Endothelial cell (in vitro differentiated cells): ENCODE data around the gene DRD1. TPM values are rescaled to one million over a fixed set of nuclear protein-coding genes. Genes with fewer than 3 reads are reported as not detected.

Source experiments
- DNase-seq: peaks from one replicate; pipeline ENCODE4 v3.0.0; 2021; ENCODE audit warnings: low spot score
- H3K27ac Mint-ChIP-seq: one replicate; pipeline ENCODE4 v1.8.0; 2021; ENCODE audit warnings: mixed read lengths, inconsistent platforms; ENCODE audit not compliant: unreplicated experiment
- H3K27me3 Mint-ChIP-seq: one replicate; pipeline ENCODE4 v1.8.0; 2021; ENCODE audit warnings: mild to moderate bottlenecking, moderate library complexity, mixed read lengths, inconsistent platforms; ENCODE audit not compliant: unreplicated experiment
- H3K36me3 Mint-ChIP-seq: one replicate; pipeline ENCODE4 v1.8.0; 2021; ENCODE audit warnings: mild to moderate bottlenecking, low read depth, mixed read lengths, inconsistent platforms; ENCODE audit not compliant: unreplicated experiment
- H3K4me1 Mint-ChIP-seq: one replicate; pipeline ENCODE4 v1.8.0; 2021; ENCODE audit warnings: mild to moderate bottlenecking, mixed read lengths, inconsistent platforms; ENCODE audit not compliant: unreplicated experiment
- H3K4me3 Mint-ChIP-seq: one replicate; pipeline ENCODE4 v1.8.0; 2021; ENCODE audit warnings: mild to moderate bottlenecking, mixed read lengths, inconsistent platforms; ENCODE audit not compliant: unreplicated experiment
- H3K9me3 Mint-ChIP-seq: one replicate; pipeline ENCODE4 v1.8.0; 2021; ENCODE audit warnings: mixed read lengths, inconsistent platforms; ENCODE audit not compliant: unreplicated experiment
- CTCF ChIP-seq: fragments of 200-600 bp; sonication (generic); IDR thresholded peaks from one replicate; pipeline ENCODE4 v1.5.0; 2021; ENCODE audit warnings: antibody characterized with exemption; ENCODE audit not compliant: unreplicated experiment
- long read RNA-seq: library from polyadenylated mRNA; unstranded; transcript quantifications from one replicate; pipeline ENCODE4 v2.0.0, GENCODE V29; 2020; ENCODE audit not compliant: unreplicated experiment
- total RNA-seq: library from RNA; stranded (reverse); fragmentation: NEBNext Ultra II Directional; extraction: Animal tissue kit (Norgen Biotek cat#: 25700); gene quantifications from one replicate; pipeline ENCODE4 v1.2.1, GENCODE V29; 2021; ENCODE audit not compliant: unreplicated experiment

The DRD1 gene
- total RNA-seq, result 0.18 TPM
- long read RNA-seq, result 0 reads

DNA sequence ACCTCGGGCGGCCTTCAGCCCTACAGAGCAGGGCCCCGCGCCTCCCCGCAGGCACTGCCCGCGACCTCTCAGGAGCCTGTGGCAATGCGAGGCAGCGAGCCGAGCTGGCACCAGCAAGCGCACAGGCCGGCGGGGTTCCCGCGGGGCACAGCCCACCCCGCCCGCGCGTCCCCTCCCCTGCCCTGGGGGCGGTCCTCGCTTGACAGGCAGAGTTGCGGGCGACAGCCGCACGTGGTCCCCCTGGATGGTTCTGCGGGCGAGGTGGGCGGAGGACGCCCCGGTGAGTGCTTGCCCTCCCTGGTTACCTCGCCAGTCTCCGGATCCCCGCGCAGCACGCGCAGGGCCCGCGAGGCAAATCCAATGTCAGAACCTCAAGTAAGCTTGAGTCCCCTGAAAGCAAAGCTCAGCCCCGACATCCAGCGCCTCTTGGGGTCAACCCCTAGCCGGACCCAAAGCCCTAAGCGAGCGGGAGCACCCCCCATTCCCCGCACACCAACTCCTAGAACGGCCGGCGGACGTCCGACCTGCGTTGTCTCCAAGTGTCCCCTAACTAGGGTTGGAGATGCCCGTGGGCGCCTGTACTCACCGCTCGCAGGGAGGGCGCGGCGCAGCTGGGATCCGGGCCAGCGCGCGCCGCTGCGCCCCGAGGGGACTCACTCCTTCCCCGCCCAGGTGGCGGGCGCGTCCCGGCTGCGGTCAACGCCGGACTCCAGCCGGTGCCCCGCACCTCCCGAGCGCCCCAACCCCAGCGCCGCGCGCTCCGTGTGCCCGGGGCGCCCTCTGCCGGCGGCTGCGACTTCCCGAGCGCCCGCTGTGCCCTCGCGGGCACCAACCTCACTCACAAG, at the start of gene DRD1:
DRD1 (minus strand) TSS at position 123 of the 845 bp plus-strand sequence. CDS start 1,083 bp downstream, outside the sequence.
- peaks cover 4% of the 10 kb centered on the region for H3K4me1 Mint-ChIP-seq
- H3K27ac Mint-ChIP-seq, result no peak within 1 kb of the TSS
- peak within 1 kb of the TSS; percentile 82 for H3K4me3 Mint-ChIP-seq
- peak; percentile 87 for TF ChIP-seq CTCF
- DNase-seq, result peak; percentile 80
- H3K36me3 Mint-ChIP-seq, result no peaks in the 10 kb centered on the region
- H3K27me3 Mint-ChIP-seq, result peaks cover 11% of the 10 kb centered on the region
- no peaks in the 10 kb centered on the region for H3K9me3 Mint-ChIP-seq

- DNase-seq, result no peak
- no peaks in the 10 kb centered on the region for H3K27me3 Mint-ChIP-seq
- no peak for TF ChIP-seq CTCF
- H3K36me3 Mint-ChIP-seq, result peaks cover 18% of the 10 kb centered on the region
- no peak overlapping the region for H3K4me3 Mint-ChIP-seq
- no peak overlapping the region for H3K27ac Mint-ChIP-seq
- no peaks in the 10 kb centered on the region for H3K9me3 Mint-ChIP-seq
- no peaks in the 10 kb centered on the region for H3K4me1 Mint-ChIP-seq
These were observed 49.7 kb upstream of the DRD1 start for GRCh38 chr5:175493726-175494125.

GRCh38 chr5:175493260-175493659, 49.3 kb upstream of the DRD1 start:
- Mint-ChIP-seq H3K4me1 (no peaks in the 10 kb centered on the region), H3K36me3 (peaks cover 21% of the 10 kb centered on the region), H3K27ac (no peak overlapping the region), H3K4me3 (no peak overlapping the region), H3K9me3 (no peaks in the 10 kb centered on the region), H3K27me3 (no peaks in the 10 kb centered on the region)
- TF ChIP-seq CTCF, result no peak
- DNase-seq, result no peak

DNA sequence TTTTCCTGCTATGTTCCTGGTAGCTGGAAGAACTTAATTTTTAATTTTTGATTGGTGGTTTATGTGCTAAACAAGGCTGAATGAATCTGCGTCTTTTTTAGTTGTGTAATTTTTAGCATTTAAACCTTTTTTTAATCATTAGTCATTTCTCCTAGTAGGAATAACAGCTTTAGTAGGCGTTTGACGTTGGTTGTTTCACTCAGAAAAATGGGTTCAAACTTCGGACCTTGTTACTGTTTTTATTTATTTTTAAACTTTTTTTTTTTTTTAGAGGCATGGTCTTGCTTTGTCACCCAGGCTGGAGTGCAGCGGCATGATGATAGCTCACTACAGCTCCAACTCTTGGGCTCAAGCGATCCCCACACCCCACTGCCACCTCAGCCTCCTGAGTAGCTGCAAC, 47.2 kb upstream of the DRD1 start:
- Mint-ChIP-seq H3K4me3 (no peak overlapping the region), H3K9me3 (no peaks in the 10 kb centered on the region), H3K27me3 (no peaks in the 10 kb centered on the region), H3K27ac (no peak overlapping the region), H3K4me1 (no peaks in the 10 kb centered on the region), H3K36me3 (peaks cover 24% of the 10 kb centered on the region)
- TF ChIP-seq CTCF, result no peak
- DNase-seq, result no peak
